Right ventricle myocardium inferior (tissue), 1 donor: ENCODE data around the gene ITPK1. TPM values are rescaled to one million over a fixed set of nuclear protein-coding genes. Genes with fewer than 3 reads are reported as not detected.

Experiments
- ATAC-seq: fragments of 200-7000 bp; cut with Tn5 transposase; one replicate; pipeline ENCODE4 v1.9.1; 2020; ENCODE audit warnings: mild to moderate bottlenecking, moderate library complexity
- DNase-seq: peaks from one replicate; pipeline ENCODE4 v3.0.0; 2021; ENCODE audit errors: missing footprints
- intact Hi-C: fragments of 100-400 bp; cut with DNase I; formaldehyde crosslinking; loops from one replicate; pipeline ENCODE4 v1.11.0; 2022
- total RNA-seq: library from RNA; stranded (reverse); fragmentation: NEBNext Ultra II Directional; extraction: Animal tissue kit (Norgen Biotek cat#: 25700); gene quantifications from one replicate; pipeline ENCODE4 v1.2.1, GENCODE V29; 2021
- donor health status: DM: no; HTN: yes; CAD: no; lungs with severe emphysema.

The ITPK1 gene
- total RNA-seq, 1 donor from 2014 or later, result 123 TPM

- ATAC-seq, result peak; percentile 21
- intact Hi-C loops, result no loop called here
- DNase-seq, result peak; percentile 75
Observed at GRCh38 chr14:92945959-92946846, 169.5 kb downstream of the ITPK1 start.

GRCh38 chr14:92945544-92945943 is 170.2 kb downstream of the ITPK1 start:
- intact Hi-C loops, result no loop called here
- DNase-seq (peak; percentile 65), ATAC-seq (no peak)

GRCh38 chr14:92944976-92945375 is 170.7 kb downstream of the ITPK1 start:
- intact Hi-C loops, result no loop called here
- ATAC-seq, result no peak
- DNase-seq, result peak; percentile 41

- intact Hi-C loops, result no loop called here
- peak; percentile 64 for DNase-seq
- no peak for ATAC-seq
Observed at GRCh38 chr14:92943855-92944570, 171.7 kb downstream of the ITPK1 start.

GRCh38 chr14:92942976-92943710 is 172.6 kb downstream of the ITPK1 start:
- ATAC-seq (no peak), DNase-seq (peak; percentile 68)
- intact Hi-C loops, result no loop called here

GRCh38 chr14:92942576-92942975 is 173.1 kb downstream of the ITPK1 start:
- DNase-seq, result no peak
- no peak for ATAC-seq
- intact Hi-C loops, result no loop called here

GRCh38 chr14:92942136-92942535 is 173.6 kb downstream of the ITPK1 start:
- DNase-seq, result no peak
- intact Hi-C loops, result no loop called here
- ATAC-seq, result no peak

GRCh38 chr14:92941531-92941930 is 174.2 kb downstream of the ITPK1 start:
- no peak for DNase-seq
- no peak for ATAC-seq
- intact Hi-C loops, result no loop called here

GRCh38 chr14:92940543-92940942 is 175.2 kb downstream of the ITPK1 start:
- intact Hi-C loops, result no loop called here
- ATAC-seq (no peak), DNase-seq (no peak)

GRCh38 chr14:92939699-92940098 is 176.0 kb downstream of the ITPK1 start:
- no peak for DNase-seq
- no peak for ATAC-seq
- intact Hi-C loops, result no loop called here

GRCh38 chr14:92938890-92939671 is 176.6 kb downstream of the ITPK1 start:
- DNase-seq (no peak), ATAC-seq (no peak)
- intact Hi-C loops, result no loop called here

- DNase-seq (peak; percentile 32), ATAC-seq (no peak)
Observed at GRCh38 chr14:92938235-92938875, 177.4 kb downstream of the ITPK1 start.

GRCh38 chr14:92937051-92937937 is 178.4 kb downstream of the ITPK1 start:
- peak; percentile 35 for DNase-seq
- no peak for ATAC-seq
- intact Hi-C loops, result no loop called here

More at GRCh38 chr14:92938235-92938875, 177.4 kb downstream of the ITPK1 start:
- intact Hi-C loops, result no loop called here

GRCh38 chr14:92936085-92936484 is 179.6 kb downstream of the ITPK1 start:
- intact Hi-C loops, result no loop called here
- DNase-seq, result peak; percentile 9
- ATAC-seq, result no peak

GRCh38 chr14:92935446-92935845 is 180.3 kb downstream of the ITPK1 start:
- intact Hi-C loops, result no loop called here
- ATAC-seq, result no peak
- peak; percentile 40 for DNase-seq

- ATAC-seq (no peak), DNase-seq (peak; percentile 63)
- intact Hi-C loops, result no loop called here
Observed at GRCh38 chr14:92934196-92935085, 181.3 kb downstream of the ITPK1 start.
